Measurements from ENCODE around the gene APOL4.
"Not testable (repeated sequence)": the region's sequence is repeated elsewhere in the genome, so short reads cannot be mapped to it uniquely, and the experiment has no call there.

The APOL4 gene

GRCh38 chr22:36206255-36206654 is 4.6 kb upstream of the APOL4 start:
- DNase-seq (ENCODE audit: low spot score) = no peak

- not testable (repeated sequence) for DNase-seq (ENCODE audit: low spot score)
Observed at GRCh38 chr22:36205573-36205972, 4.0 kb upstream of the APOL4 start.

GRCh38 chr22:36204632-36205015 is 3.0 kb upstream of the APOL4 start:
- DNase-seq (ENCODE audit: low spot score) = no peak

- no peak for DNase-seq (ENCODE audit: low spot score)
Observed at GRCh38 chr22:36204001-36204631, 2.5 kb upstream of the APOL4 start.

GRCh38 chr22:36203441-36203840 is 1.8 kb upstream of the APOL4 start:
- DNase-seq (ENCODE audit: low spot score) = not testable (repeated sequence)

- not testable (repeated sequence) for DNase-seq (ENCODE audit: low spot score)
Observed at GRCh38 chr22:36202906-36203305, 1.3 kb upstream of the APOL4 start.

GRCh38 chr22:36201025-36201424 is 584 bp downstream of the APOL4 start:
- DNase-seq (ENCODE audit: low spot score) = not testable (repeated sequence)

- no peak for DNase-seq (ENCODE audit: low spot score)
Observed at GRCh38 chr22:36199001-36199551, 2.5 kb downstream of the APOL4 start.

GRCh38 chr22:36198536-36198935 is 3.1 kb downstream of the APOL4 start:
- DNase-seq (ENCODE audit: low spot score) = no peak

- no peak for DNase-seq (ENCODE audit: low spot score)
Observed at GRCh38 chr22:36197514-36198146, 4.0 kb downstream of the APOL4 start.

GRCh38 chr22:36197065-36197440 is 4.6 kb downstream of the APOL4 start:
- DNase-seq (ENCODE audit: low spot score) = no peak

- DNase-seq (ENCODE audit: low spot score) = no peak
Observed at GRCh38 chr22:36196254-36197064, 5.2 kb downstream of the APOL4 start.

GRCh38 chr22:36194971-36195370 is 6.6 kb downstream of the APOL4 start:
- peak; percentile 49 for DNase-seq (ENCODE audit: low spot score)

GRCh38 chr22:36194385-36194784 is 7.2 kb downstream of the APOL4 start:
- DNase-seq (ENCODE audit: low spot score) = no peak

GRCh38 chr22:36193577-36193976 is 8.0 kb downstream of the APOL4 start:
- no peak for DNase-seq (ENCODE audit: low spot score)

- DNase-seq (ENCODE audit: low spot score) = no peak
Observed at GRCh38 chr22:36193171-36193570, 8.4 kb downstream of the APOL4 start.

GRCh38 chr22:36192542-36192941 is 9.1 kb downstream of the APOL4 start:
- no peak for DNase-seq (ENCODE audit: low spot score)

- DNase-seq (ENCODE audit: low spot score) = no peak
Observed at GRCh38 chr22:36191106-36191836, 10.3 kb downstream of the APOL4 start.

- not testable (repeated sequence) for DNase-seq (ENCODE audit: low spot score)
Observed at GRCh38 chr22:36187862-36188261, 13.7 kb downstream of the APOL4 start.

GRCh38 chr22:36185828-36186624 is 15.6 kb downstream of the APOL4 start:
- no peak for DNase-seq (ENCODE audit: low spot score)

GRCh38 chr22:36184433-36185025 is 17.1 kb downstream of the APOL4 start:
- no peak for DNase-seq (ENCODE audit: low spot score)
